SKM-1 treated with dmso at 0.1 percent for 144 hours (cell line): ENCODE measurements around the gene POTEJ.
"Not testable (repeated sequence)": the region's sequence is repeated elsewhere in the genome, so short reads cannot be mapped to it uniquely, and the experiment has no call there.

Source experiments
- DNase-seq: peaks from one replicate; lab custom pipeline; 2025; ENCODE audit not compliant: unreplicated experiment; lab: John Stamatoyannopoulos, UW

Gene POTEJ

DNA sequence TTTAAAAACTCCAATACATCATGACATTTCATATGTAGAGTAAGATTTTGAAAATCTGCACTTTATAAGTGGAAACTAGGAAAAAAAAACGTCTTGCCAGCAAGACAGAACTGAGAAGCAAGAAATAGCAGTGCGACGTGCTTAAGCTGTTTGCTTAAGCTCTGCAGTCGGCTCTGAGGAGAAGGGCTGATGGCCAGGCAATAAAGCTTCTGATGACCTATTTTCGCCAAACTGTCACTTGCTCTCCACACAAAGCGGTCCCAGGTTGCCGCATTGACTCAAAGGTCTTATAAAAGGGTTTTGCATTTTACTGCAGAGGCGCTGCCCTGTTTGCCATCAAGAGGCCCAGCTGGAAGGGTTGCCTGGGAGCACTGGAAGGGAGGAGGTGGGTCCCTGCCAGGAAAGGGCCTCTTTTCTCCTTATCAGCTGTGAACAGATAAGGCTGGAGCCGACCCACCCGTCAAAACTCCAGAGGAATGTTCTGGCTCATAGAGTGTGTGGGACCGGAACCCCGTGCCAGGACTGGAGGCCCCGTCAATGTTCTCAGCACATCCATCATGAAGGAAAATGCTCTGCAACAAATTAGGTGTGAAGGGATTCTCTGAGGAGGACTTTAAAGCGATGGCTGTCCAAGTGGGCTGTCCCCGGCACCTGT, 9.5 kb upstream of the POTEJ start:
- not testable (repeated sequence) for DNase-seq

DNA sequence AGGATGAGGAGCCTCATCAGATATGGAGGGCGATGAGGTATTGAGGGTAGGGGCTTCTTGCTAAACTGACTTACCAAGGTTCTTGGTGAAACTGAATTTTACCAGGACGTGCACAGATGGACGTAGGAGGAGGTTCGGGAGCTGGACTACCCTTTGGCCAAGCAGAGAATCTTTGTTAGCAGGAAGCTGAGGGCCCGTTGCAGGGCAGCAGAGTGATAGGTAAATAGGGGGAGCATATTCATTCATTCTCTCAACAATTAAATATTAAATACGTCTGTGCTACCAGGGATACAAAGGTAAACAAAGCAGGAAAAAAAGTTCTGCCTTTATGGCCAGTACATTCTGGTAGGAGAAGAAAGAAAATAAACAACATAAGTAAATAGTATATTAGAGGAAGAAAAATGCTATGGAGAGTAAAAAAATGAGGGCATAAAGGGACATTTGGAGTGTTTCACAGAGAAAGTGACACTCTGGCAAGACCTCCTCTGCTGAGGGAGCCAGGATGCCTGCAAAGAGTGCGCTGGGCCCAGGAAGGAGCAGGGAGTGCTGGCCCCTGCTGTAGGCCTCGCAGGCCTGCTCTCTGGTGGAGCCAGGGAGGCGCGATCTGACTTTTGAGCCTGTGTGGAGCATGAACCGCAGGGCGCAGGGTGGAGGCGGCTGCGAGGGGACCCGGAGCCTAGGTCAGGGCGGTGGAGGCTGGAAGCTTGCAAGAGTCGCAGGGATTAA, 2.8 kb upstream of the POTEJ start:
- DNase-seq = not testable (repeated sequence)

DNA sequence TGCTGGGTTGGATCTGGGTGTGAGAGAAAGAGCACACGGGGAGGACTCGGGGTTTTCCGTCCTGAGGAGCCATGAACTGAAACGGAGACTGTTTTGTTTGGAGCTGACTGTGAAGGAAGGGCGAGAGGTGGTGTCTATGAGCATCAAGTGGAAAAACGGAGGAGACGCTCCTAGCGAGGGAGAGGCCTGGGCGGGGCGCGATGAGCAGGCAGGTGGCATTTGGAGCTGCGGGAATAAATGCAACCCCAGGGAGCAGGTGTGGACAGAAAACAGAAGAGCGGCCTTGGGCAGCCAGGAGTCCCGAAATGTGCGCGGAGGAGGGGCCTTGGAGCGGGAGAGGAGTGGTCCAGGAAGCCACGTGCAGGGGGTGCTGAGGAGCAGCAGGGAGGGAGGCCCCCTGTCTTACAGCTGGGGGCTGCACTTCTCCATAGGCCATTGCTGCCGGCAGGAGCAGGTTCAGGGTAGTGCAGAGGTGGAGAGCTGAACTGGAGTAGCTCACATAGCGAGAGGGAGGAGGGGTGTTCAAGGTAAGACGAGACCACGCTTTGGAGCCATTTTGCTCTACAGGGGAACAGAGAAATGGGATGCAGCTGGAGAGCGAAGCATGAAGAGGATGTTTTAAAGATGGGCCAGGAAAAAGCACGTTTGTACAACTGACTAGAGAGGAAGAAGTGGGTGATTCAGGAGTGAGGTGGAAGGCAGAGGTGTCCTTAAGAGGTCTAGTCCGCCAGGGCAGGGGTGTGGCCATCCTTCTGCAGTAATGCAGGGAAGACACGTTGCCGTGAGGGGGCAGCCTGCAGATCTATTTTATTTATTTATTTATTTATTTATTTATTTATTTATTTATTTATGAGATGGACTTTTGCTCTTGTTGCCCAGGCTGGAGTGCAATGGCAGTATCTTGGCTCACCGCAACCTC, 2.0 kb upstream of the POTEJ start:
- not testable (repeated sequence) for DNase-seq

DNA sequence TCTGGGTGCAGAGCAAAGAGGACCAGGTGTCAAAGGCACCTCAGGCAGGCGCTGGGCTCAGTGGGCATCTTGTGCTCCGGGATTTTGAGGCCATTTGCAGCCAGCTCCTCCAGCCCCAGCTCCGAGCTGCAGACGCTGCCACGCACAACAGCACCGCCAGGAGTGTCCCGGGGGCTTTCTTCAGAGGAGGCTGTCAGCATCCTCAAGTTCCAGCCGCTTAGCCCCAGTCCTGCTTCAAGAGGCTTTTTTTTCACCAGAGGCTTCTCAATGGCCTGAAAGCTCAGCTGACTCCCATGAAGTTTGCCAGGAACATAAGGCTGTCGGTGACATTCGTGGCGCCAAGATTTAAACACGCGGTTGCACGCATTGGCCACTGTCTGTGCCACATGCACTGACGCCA, 754 bp upstream of the POTEJ start:
- DNase-seq = not testable (repeated sequence)

DNA sequence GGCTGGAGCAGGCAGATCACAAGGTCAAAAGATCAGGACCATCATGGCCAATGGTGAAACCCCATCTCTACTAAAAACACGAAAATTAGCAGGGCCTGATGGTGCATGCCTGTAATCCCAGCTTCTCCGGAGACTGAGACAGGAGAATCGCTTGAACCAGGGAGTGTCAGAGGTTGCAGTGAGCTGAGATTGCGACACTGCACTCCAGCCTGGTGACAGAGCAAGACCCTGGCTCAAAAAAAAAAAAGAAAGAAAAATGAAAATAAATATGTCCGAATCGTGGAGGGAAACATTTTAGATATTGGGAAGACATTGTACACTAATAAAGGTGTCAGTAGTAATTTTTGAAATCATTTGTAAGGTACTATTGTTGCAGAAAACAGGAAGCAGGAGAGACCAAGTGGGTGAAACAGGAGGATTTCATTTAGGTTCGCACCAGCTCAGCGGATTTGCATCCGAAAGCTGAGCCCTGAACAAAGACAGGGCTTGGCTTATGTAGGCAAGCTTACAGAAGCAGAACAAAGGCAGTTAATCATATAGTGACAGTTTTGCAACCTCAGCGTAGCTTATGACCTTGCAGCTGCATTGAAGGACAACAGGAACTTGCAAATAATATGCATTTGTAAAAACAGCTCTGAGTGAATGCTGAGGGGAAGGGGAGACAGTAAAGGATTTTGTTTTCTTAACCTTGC, 17.7 kb downstream of the POTEJ start:
- not testable (repeated sequence) for DNase-seq

DNA sequence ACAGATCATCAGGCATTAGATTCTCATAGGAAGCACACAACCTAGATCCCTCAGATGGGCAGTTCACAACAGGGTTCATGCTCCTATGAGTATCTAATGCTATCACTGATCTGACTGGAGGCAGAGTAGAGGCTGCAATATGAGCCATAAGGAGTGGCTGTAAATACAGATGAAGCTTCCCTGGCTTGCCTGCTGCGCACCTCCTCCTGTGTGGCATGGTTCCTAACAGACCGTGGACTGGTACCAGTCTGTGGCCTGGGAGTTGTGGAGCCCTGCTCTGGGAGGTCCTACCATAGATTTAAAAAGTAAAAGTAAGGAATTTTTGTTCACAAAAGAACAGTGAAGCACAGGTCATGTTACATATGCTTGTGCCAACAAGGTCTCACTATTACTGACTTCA, 27.7 kb downstream of the POTEJ start:
- not testable (repeated sequence) for DNase-seq

DNA sequence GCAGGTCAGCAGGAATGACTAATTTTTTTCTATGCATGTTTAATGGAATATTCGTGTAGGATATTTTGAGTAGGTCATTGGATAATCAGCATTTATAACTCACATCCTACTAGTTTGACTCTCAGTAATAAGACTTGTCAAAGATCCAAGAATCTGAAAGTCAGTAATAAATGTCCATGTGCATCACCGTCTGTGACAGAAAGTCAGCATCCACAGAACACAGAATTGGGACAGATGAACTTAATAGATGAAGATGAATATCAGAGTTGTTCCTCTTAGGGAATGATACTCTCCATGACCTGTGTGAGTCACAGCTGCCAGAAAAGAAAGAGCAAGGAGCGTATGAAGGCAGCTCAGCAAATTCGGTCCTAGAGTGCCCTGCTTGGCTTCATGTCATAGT, 30.4 kb downstream of the POTEJ start:
- DNase-seq = not testable (repeated sequence)

DNA sequence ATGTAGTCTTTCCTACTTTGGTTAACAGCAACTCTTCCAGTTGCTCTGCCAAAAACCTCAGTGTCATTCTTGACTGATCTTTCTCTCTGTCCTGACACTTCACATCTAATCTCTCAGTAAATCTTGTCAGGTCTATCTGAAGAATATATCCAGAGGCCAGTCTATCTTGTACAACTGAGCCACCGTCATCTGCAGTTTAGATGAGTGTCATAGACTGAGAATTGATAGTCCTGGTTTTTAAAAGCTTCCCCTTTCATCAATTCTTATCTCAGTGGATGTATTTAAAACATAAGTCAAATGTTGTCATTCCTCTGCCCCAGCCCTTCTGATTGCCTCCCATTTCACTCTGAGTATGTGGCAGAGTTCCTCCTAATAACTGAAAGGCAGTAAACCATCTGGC, 38.0 kb downstream of the POTEJ start:
- not testable (repeated sequence) for DNase-seq

DNA sequence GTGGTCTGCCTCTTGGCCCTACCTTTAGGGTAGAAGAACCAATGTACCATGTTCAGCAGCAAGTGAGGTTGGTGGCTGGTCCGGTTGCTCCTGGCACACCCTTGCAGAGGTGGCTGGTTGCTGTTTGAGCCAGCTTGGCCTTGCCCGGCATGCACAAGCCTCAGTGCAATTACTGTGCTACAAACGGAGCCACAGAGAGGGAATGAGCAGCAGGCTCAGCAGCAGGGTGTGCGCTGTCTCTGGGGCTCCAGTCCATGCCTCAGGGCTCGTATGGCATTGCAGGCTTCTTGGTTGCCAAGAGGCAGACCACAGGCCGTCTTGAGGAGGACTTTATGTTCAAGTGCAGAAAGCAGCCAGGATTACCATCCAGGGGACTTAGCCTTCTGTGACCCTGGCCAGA, 53.3 kb downstream of the POTEJ start:
- not testable (repeated sequence) for DNase-seq

DNA sequence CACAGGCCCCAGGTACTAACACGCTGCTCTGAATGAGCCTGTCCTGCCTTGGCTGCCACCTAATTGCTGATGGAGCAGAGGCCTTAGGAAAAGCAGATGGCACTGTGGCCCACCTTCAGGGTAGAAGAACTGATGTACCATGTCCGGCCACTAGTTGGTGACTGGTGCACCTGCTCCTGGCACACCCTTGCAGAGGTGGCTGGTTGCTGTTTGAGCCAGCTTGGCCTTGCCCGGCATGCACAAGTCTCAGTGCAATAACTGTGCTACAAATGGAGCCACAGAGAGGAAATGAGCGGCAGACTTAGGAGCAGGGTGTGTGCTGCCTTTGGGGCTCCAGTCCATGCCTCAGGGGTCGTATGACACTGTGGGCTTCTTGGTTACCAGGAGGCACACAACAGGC, 54.4 kb downstream of the POTEJ start:
- DNase-seq = not testable (repeated sequence)

DNA sequence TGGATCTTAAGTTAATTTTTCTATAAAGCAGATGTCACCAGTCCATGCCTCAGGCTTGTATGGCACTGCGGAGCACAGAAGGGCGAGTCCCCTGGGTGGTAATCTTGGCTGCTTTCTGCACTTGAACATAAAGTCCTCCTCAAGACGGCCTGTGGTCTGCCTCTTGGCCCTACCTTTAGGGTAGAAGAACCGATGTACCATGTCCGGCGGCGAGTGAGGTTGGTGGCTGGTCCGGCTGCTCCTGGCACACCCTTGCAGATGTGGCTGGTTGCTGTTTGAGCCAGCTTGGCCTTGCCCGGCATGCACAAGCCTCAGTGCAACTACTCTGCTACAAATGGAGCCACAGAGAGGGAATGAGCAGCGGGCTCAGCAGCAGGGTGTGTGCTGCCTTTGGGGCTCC, 56.3 kb downstream of the POTEJ start:
- DNase-seq = not testable (repeated sequence)

DNA sequence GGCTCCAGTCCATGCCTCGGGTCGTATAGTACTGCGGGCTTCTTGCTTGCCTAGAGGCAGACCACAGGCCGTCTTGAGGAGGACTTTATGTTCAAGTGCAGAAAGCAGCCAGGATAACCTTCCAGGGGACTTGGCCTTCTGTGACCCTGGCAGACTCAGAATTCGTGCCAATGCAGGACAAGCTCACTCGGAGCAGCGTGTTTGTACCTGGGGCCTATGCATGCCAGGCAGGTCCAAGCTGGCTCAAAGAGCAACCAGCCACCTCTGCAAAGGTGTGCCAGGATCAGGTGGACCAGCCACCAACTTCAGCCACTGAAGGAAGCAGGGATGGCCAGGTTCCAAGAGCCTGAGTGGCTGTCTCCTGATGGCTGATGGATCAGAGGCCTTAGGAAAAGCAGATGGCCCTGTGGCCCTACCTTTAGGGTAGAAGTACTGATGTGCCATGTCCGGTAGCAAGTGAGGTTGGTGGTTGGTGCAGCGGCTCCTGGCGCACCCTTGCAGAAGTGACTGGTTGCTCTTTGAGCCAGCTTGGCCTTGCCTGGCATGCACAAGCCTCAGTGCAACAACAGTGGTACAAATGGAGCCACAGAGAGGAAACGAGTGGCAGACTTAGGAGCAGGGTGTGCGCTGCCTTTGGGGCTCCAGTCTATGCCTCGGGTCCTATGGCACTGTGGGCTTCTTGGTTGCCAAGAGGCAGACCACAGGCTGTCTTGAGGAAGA, 58.9 kb downstream of the POTEJ start:
- not testable (repeated sequence) for DNase-seq

DNA sequence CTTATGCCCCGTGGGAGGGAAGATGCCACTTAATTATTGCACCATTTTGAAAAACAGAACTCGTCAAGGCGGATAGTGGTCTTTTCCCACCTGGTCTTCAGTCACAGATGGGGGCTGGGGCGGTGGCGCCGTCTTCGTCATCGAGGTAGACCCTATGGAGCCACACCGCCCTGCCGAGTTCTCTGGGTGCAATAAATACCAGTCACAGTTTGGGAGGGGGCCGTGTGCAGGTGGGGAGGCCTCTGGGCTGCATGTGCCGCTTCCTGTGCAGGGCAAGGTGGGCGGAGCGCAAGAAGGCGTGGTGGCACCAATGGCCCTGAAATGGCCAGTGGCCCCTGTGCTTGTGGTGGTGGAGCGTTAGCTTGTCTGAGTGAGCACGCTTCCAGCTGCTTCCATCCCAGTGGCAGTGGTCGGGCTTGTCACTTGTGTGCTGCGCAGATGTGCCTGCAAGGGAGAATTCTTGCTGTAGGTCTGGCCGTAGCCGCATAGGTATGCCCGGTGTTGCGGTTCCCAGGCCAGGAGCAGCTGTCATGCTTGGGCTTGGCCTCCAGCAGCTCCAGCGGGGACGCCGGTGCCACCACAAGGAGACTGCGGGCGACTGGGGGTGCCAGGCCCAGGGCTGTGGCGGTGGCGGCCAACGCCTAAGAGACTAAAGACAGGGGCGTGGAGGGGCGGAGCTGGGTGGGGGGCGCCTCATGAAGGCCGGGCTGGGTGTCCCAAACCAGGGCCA, 81.0 kb downstream of the POTEJ start:
- not testable (repeated sequence) for DNase-seq

DNA sequence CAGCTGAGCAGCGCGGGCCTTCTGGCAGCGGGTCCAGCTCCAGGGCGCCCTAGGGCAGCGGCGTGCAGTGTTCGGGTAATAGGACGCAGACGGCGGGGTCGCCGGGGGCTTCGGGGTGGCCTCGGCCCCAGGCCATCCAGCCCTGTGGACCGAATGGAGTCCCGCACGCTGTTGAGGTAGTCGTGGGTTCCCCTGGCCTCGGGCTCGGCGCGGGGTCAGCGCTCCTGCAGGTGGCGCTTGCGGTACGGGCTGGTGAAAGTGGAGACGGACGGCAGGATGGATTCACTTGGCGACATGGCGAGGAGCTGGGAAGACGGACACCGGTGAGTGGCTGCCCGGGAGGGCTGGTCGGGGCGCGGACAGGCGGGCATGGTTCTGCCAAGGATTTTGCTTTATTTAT, 82.2 kb downstream of the POTEJ start:
- DNase-seq = not testable (repeated sequence)

DNA sequence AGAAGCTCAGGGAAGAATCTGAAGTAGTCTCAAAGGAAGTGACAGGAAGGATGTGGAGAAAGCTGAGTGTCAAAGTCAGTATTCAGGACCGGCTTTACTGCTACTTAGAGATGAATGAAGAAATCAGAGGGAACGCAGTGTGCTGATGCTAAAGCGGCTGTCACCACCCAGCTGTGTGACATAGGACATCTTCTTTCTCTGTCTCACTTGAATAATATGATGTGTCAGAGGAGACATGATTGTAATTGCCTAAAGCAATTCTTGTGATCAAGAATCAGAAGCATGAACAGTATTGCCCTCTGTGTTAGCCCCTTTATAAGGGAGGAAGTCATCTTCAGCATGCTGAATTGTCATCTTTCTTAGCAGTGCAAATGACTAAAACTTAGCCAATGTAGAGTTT, 92.0 kb downstream of the POTEJ start:
- DNase-seq = not testable (repeated sequence)
